Measurements from ENCODE around the gene MVP. TPM values are rescaled to one million over a fixed set of nuclear protein-coding genes. Genes with fewer than 3 reads are reported as not detected.

Gene MVP
- total and polyA plus RNA-seq, 4 donors = 150 to 322 (median 253) TPM

- Histone ChIP-seq H3K4me3 (no peak overlapping the region), H3K27ac (ENCODE audit: low read depth in 1 of 2, low read length in 1 of 2) (no peak overlapping the region), H3K9ac (ENCODE audit: insufficient read depth in 1 of 2, low read length in 2 of 2) (no peak overlapping the region), H3K36me3 (ENCODE audit: control insufficient read depth in 4 of 4, insufficient read depth in 4 of 4, low read length in 4 of 4) (peaks cover 0 to 42% (median 4%) of the 10 kb centered on the region in 4 donors), H3K4me1 (ENCODE audit: control insufficient read depth in 5 of 5, insufficient read depth in 5 of 5, low read length in 5 of 5) (peaks cover 0 to 12% (median 3%) of the 10 kb centered on the region in 5 donors), H3K9me3 (ENCODE audit: control insufficient read depth in 4 of 4, insufficient read depth in 3 of 4, low read length in 3 of 4) (no peaks in the 10 kb centered on the region), H3K27me3 (ENCODE audit: control insufficient read depth in 3 of 3, insufficient read depth in 3 of 3, low read length in 2 of 3) (no peaks in the 10 kb centered on the region)
- peak; percentile 70 for TF ChIP-seq CTCF (IDR thresholded peaks at IDR 0.05; ENCODE audit: control extremely low read depth, extremely low read depth)
- WGBS, 2 donors = 46 to 47% methylated on average over 15 of the region's 15 CpGs
- ATAC-seq (ENCODE audit: insufficient read depth, low FRiP score) (peak; percentile 55), DNase-seq (peak; percentile 34 to 55 (median 45))
Observed at GRCh38 chr16:29848420-29849297, 28.4 kb downstream of the MVP start.

GRCh38 chr16:29849505-29849904, 29.2 kb downstream of the MVP start:
- H3K27me3 ChIP-seq (ENCODE audit: control insufficient read depth in 3 of 3, insufficient read depth in 3 of 3, low read length in 2 of 3) = no peaks in the 10 kb centered on the region
- no peak overlapping the region for H3K27ac ChIP-seq (ENCODE audit: low read depth in 1 of 2, low read length in 1 of 2)
- DNase-seq (peak in 2 of 3 donors; percentile 20 to 30), ATAC-seq (ENCODE audit: insufficient read depth, low FRiP score) (no peak)
- no peak for TF ChIP-seq CTCF (IDR thresholded peaks at IDR 0.05; ENCODE audit: control extremely low read depth, extremely low read depth)
- no peaks in the 10 kb centered on the region for H3K9me3 ChIP-seq (ENCODE audit: control insufficient read depth in 4 of 4, insufficient read depth in 3 of 4, low read length in 3 of 4)
- no peak overlapping the region for H3K4me3 ChIP-seq
- H3K9ac ChIP-seq (ENCODE audit: insufficient read depth in 1 of 2, low read length in 2 of 2) = no peak overlapping the region
- peaks cover 0 to 34% (median 4%) of the 10 kb centered on the region in 4 donors for H3K36me3 ChIP-seq (ENCODE audit: control insufficient read depth in 4 of 4, insufficient read depth in 4 of 4, low read length in 4 of 4)
- WGBS, 2 donors = 59 to 81% methylated on average over 5 of the region's 5 CpGs
- H3K4me1 ChIP-seq (ENCODE audit: control insufficient read depth in 5 of 5, insufficient read depth in 5 of 5, low read length in 5 of 5) = peaks cover 0 to 12% (median 2%) of the 10 kb centered on the region in 5 donors

GRCh38 chr16:29850998-29851397, 30.7 kb downstream of the MVP start:
- 91 to 94% methylated on average over 3 of the region's 3 CpGs for WGBS, 2 donors
- no peak for TF ChIP-seq CTCF (IDR thresholded peaks at IDR 0.05; ENCODE audit: control extremely low read depth, extremely low read depth)
- Histone ChIP-seq H3K27ac (ENCODE audit: low read depth in 1 of 2, low read length in 1 of 2) (no peak overlapping the region), H3K36me3 (ENCODE audit: control insufficient read depth in 4 of 4, insufficient read depth in 4 of 4, low read length in 4 of 4) (peaks cover 0 to 19% (median 4%) of the 10 kb centered on the region in 4 donors), H3K4me1 (ENCODE audit: control insufficient read depth in 5 of 5, insufficient read depth in 5 of 5, low read length in 5 of 5) (peaks cover 0 to 3% (median 0%) of the 10 kb centered on the region in 5 donors), H3K9me3 (ENCODE audit: control insufficient read depth in 4 of 4, insufficient read depth in 3 of 4, low read length in 3 of 4) (no peaks in the 10 kb centered on the region), H3K4me3 (no peak overlapping the region), H3K27me3 (ENCODE audit: control insufficient read depth in 3 of 3, insufficient read depth in 3 of 3, low read length in 2 of 3) (no peaks in the 10 kb centered on the region), H3K9ac (ENCODE audit: insufficient read depth in 1 of 2, low read length in 2 of 2) (no peak overlapping the region)
- DNase-seq (no peak), ATAC-seq (ENCODE audit: insufficient read depth, low FRiP score) (no peak)
